GM18502 (cell line): ENCODE measurements around the gene ELP4.
"Not testable (repeated sequence)": the region's sequence is repeated elsewhere in the genome, so short reads cannot be mapped to it uniquely, and the experiment has no call there.

Experiments used
- ATAC-seq: cut with Tn5 transposase; IDR thresholded peaks from one replicate; pipeline ENCODE4 v1.9.1; 2021; ENCODE audit warnings: mild to moderate bottlenecking; ENCODE audit not compliant: unreplicated experiment, poor library complexity

Gene ELP4

DNA sequence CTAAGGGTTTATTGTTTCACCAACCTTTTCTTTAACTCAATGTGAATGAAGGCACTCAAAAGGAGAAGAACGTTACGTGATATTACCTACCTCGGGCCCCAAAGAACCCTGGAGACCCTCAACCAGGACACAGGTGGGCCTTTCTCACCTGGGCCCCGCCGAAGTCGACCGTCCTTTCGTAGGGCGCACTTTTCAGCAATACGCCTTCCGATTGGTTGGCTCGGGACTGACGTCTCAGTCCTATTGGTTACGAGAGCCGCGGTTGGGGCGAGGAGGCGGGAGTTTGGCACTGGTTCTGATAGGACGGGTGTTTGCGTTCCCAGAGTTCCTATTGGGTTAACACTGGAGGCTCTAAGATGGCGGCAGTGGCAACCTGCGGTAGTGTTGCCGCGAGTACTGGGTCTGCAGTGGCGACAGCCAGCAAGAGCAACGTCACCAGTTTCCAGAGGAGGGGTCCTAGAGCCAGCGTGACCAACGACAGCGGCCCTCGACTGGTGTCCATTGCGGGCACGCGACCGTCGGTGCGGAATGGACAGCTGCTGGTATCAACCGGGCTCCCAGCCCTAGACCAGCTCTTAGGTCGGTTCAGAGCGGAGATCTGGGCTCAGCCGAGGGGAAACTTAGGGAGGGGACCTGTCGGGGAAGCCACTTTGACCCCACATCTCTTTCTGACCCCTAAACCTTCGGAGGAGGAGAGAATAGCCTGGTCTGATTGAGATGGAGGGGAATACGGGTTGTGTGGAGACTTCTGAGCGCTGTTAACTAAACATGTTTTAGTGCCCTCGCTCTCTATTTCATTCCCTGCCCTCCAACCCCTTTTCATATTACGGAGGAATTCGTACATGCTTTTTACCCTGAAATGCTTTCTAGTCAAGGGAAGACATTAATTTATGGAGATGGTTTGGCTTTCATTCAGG lies at the start of gene ELP4, which contains the start of gene IMMP1L:
TSS of gene ELP4 (plus strand) at position 339 of the 917 bp plus-strand sequence. CDS start at position 357, 18 bp downstream.
TSS of gene IMMP1L (minus strand) at position 194 of the 917 bp plus-strand sequence. CDS start 46,346 bp downstream, outside the sequence.
- peak; percentile 100 for ATAC-seq

DNA sequence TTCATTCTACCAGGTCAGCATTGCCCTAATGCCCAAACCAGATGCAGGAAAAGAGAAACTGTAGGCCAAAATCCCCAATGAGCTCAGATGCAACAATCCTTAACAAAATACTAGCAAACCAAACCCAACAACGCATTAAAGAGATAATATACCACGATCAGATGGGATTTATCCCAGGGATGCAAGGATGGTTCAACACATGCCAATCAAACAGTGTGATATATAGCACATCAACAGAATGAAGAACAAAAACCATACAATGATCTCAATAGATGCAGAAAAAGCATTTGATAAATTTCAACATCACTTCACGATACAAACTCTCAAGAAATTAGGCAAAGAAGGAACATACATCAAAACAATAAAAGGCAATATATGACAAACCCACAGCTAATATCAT lies 45.1 kb upstream of the ELP4 start:
- ATAC-seq, result no peak

DNA sequence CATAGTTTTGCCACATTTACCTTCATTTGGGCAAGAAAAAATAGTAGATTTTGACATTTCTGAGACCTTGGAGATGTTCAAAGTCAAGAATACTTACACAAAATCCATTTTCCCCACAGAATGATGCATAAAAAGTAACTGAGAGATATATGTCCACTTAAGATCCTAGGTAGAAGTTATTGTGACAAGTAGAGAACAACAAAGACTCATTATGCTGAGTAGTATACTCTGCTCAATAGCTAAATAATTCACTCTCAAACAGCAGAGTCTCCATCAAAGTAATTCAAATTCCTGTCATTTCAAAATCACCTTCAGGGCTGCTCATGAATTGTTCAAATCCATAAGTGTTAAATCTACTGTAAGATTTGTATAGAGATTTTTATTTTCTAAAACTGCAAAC lies 35.5 kb upstream of the ELP4 start:
- no peak for ATAC-seq

- ATAC-seq, result no peak
Measured at GRCh38 chr11:31477528-31478222, 31.9 kb upstream of the ELP4 start.

- no peak for ATAC-seq
Measured at GRCh38 chr11:31478223-31478590, 31.4 kb upstream of the ELP4 start.

- no peak for ATAC-seq
Measured at GRCh38 chr11:31479066-31479465, 30.5 kb upstream of the ELP4 start.

GRCh38 chr11:31480930-31481329 lies 28.6 kb upstream of the ELP4 start:
- no peak for ATAC-seq

- no peak for ATAC-seq
Measured at GRCh38 chr11:31484497-31484896, 25.1 kb upstream of the ELP4 start.

DNA sequence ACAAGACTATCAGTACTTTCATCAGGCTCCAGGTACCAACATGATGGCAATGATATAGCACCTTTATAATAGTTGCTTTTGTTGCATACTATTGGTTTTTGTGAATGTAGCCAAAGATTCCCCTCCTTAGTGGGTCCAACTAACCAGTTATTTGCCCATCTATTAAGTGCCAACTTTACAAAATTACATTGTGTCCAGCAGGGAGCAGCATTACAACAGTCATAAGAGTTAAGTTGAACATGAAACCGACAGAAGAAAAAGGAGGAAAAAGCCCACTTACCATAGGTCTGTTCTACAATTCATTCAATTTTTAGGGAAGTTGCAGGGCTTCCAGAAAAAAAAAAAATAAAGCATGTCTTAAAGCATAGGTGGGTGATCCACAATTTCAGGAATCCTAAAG lies 21.7 kb upstream of the ELP4 start:
- ATAC-seq, result no peak

GRCh38 chr11:31492320-31492913 lies 17.1 kb upstream of the ELP4 start:
- no peak for ATAC-seq

DNA sequence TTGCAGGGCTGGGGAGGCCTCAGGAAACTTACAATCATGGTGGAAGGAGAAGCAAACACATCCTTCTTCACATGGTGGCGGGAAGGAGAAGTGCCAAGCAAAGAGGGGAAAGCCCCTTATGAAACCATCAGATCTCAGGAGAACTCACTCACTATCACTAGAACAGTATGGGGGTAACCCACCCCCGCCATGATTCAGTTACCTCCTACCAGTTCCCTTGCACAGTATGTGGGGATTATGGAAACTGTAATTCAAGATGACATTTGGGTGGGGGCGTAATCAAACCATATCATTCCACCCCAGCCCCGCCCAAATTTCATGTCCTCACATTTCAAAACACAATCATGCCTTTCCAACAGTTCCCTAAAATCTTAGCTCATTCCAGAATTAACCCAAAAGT lies 16.3 kb upstream of the ELP4 start:
- ATAC-seq, result no peak

DNA sequence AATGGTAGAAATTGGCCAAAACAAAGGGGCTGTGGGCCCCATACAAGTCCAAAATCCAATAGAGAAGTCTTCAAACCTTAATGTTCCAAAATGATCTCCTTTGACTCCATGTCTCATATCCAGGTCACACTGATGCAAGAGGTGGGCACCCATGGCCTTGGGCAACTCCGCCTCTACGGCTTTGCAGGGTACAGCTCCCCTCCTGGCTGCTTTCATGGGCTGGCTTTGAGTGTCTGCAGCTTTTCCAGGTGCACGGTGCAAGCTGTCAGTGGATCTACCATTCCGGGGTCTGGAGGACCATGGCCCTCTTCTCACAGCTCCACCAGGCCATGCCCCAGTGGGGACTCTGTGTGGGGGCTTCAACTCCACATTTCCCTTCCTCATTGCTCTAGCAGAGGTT lies 15.8 kb upstream of the ELP4 start:
- not testable (repeated sequence) for ATAC-seq

DNA sequence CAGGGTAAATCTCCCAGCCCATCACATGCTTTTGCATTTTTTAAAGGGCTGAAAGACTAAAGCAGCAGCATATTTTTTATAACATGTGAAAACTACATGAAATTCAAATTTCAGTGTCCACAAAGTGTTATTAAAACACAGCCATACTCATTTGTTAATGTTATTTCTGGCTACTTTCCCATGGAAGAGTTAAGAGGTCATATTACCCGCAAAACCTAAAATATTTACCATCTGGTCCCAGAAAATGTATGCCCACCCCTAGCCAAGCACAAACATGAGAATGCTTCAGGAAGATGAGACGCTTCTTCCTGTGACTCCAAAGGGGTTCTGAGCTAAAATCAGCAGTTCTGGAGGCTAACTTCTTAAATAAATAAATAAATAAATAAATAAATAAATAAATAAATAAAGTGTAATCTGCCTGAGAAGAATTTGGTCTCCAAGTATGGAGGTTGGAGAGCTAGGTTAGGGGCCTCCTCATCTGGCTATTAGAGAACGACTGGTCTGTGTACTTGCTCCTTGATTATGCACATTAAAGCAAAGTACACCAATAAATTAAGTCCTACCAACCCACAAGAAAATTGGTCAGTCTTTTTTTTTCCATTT lies 9.9 kb upstream of the ELP4 start:
- ATAC-seq, result no peak

GRCh38 chr11:31500560-31500959 lies 9.0 kb upstream of the ELP4 start:
- ATAC-seq, result no peak

GRCh38 chr11:31509051-31509428 lies 527 bp upstream of the ELP4 start:
- ATAC-seq, result peak; percentile 14

DNA sequence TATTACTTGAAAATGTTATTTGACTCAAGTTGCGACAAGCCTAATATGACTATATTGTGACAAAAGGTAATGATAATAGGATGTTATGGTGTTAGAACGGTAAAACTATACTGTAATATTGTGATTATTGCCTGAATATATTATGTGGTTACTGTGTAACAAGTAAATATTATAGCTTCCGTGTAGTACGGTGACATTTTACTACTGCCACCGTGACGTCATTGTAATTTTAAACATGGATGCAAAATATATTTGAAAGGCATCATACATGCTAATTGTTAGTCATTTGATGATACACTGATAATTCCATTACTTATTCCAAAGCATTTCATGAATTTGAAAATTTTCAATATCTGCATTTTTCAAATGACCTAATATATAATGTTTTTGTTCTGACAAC lies 2.5 kb downstream of the ELP4 start:
- no peak for ATAC-seq

GRCh38 chr11:31521497-31522150 lies 12.1 kb downstream of the ELP4 start:
- no peak for ATAC-seq

DNA sequence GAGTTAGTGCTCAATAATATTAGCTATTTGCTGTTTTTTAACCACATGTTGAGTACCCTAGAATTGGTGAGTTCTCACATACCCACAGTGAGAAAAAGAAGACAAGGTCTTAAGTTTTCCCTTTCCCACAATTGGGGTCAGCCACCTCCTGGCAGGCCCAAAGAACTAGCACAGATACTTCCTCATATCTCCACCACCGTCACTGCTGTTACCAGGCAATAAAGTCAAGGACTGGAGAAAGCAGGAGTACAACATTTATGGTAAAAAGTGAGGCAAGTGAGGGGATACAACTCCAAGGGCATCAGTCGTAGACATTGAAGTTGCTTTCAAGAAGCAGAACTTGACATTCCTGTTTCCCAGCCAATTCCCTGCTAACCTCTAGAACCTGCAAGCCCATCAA lies 19.6 kb downstream of the ELP4 start:
- ATAC-seq, result no peak

DNA sequence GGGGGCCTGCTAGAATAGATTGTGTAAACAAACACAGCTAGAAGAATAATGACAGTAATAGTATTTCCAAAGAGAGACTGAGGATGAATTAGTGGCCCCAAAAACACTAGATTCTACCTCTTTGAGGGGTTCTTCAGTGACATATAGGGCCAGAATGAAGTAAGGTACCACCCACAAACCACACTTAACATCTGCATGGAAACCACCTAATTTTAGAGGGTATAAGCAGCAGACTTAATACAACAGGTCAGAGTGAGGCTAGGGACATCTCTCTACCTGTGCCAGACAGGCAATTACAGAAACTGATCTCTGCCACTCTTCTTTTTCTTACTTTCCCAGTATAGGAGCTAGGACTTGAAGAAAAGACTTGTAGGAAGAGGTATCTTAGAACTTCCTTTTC lies 20.1 kb downstream of the ELP4 start:
- peak; percentile 76 for ATAC-seq

- ATAC-seq, result no peak
Measured at GRCh38 chr11:31531293-31531692, 21.7 kb downstream of the ELP4 start.
